ENCODE data around the gene GRB14.
"Not testable (repeated sequence)": the region's sequence is repeated elsewhere in the genome, so short reads cannot be mapped to it uniquely, and the experiment has no call there.

The GRB14 gene

GRCh38 chr2:164496881-164497280 lies 124.4 kb downstream of the GRB14 start:
- DNase-seq (ENCODE audit: low read depth in 1 of 2, low spot score in 1 of 2) = no peak

GRCh38 chr2:164496421-164496820 lies 124.9 kb downstream of the GRB14 start:
- DNase-seq (ENCODE audit: low read depth in 1 of 2, low spot score in 1 of 2) = no peak

- no peak for DNase-seq (ENCODE audit: low read depth in 1 of 2, low spot score in 1 of 2)
Measured at GRCh38 chr2:164495491-164496223, 125.6 kb downstream of the GRB14 start.

GRCh38 chr2:164485541-164485940 lies 135.7 kb downstream of the GRB14 start:
- no peak for DNase-seq (ENCODE audit: low read depth in 1 of 2, low spot score in 1 of 2)

- no peak for DNase-seq (ENCODE audit: low read depth in 1 of 2, low spot score in 1 of 2)
Measured at GRCh38 chr2:164479460-164479859, 141.8 kb downstream of the GRB14 start.

- DNase-seq (ENCODE audit: low read depth in 1 of 2, low spot score in 1 of 2) = no peak
Measured at GRCh38 chr2:164478205-164478604, 143.1 kb downstream of the GRB14 start.

- no peak for DNase-seq (ENCODE audit: low read depth in 1 of 2, low spot score in 1 of 2)
Measured at GRCh38 chr2:164474873-164475272, 146.4 kb downstream of the GRB14 start.

GRCh38 chr2:164473021-164473420 lies 148.3 kb downstream of the GRB14 start:
- no peak for DNase-seq (ENCODE audit: low read depth in 1 of 2, low spot score in 1 of 2)

GRCh38 chr2:164465047-164465446 lies 156.2 kb downstream of the GRB14 start:
- DNase-seq (ENCODE audit: low read depth in 1 of 2, low spot score in 1 of 2) = not testable (repeated sequence)

GRCh38 chr2:164464376-164464775 lies 156.9 kb downstream of the GRB14 start:
- no peak for DNase-seq (ENCODE audit: low read depth in 1 of 2, low spot score in 1 of 2)

GRCh38 chr2:164458792-164459191 lies 162.5 kb downstream of the GRB14 start:
- DNase-seq (ENCODE audit: low read depth in 1 of 2, low spot score in 1 of 2) = no peak

- no peak for DNase-seq (ENCODE audit: low read depth in 1 of 2, low spot score in 1 of 2)
Measured at GRCh38 chr2:164457271-164457670, 164.0 kb downstream of the GRB14 start.

GRCh38 chr2:164456619-164457018 lies 164.7 kb downstream of the GRB14 start:
- no peak for DNase-seq (ENCODE audit: low read depth in 1 of 2, low spot score in 1 of 2)

- DNase-seq (ENCODE audit: low read depth in 1 of 2, low spot score in 1 of 2) = no peak
Measured at GRCh38 chr2:164453656-164454305, 167.5 kb downstream of the GRB14 start.

GRCh38 chr2:164450278-164450677 lies 171.0 kb downstream of the GRB14 start:
- DNase-seq (ENCODE audit: low read depth in 1 of 2, low spot score in 1 of 2) = no peak

- no peak for DNase-seq (ENCODE audit: low read depth in 1 of 2, low spot score in 1 of 2)
Measured at GRCh38 chr2:164449706-164450105, 171.6 kb downstream of the GRB14 start.

- no peak for DNase-seq (ENCODE audit: low read depth in 1 of 2, low spot score in 1 of 2)
Measured at GRCh38 chr2:164447660-164448059, 173.6 kb downstream of the GRB14 start.
